GM12872 (cell line): ENCODE data around the gene GNAS-AS1.

Experiments used
- TF ChIP-seq, protein P1 (sequence below): IDR thresholded peaks from 3 replicates; pipeline ENCODE4 v1.5.1; 2011; ENCODE audit warnings: low read depth, mild to moderate bottlenecking, low read length, moderate library complexity; ENCODE audit not compliant: insufficient read depth

Gene GNAS-AS1

DNA sequence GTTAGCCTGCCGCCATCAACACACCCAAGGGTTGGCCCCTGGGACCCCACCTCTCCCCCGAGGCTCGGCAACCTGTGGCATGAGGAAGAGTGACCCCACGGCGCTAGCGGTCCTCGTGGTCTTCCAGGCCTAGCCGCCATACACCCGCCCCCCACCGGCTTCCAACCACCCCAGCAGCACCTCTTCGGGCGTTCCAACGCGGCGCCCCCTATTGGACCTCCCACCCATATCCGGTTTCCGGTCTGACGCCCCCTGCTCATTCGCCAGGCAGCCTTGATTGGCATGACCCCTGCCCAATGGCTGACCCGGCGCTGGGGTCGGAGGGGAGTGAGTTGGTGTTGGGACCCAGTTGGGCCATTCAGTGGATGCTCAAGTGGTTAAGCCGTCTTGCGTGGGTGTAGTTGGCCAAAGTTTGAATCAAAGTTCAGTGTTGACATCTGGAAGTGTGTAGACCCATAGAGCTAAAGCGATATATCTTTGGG, at the start of gene GNAS-AS1:
Gene GNAS-AS1 (minus strand): TSS at position 210 of the 482 bp plus-strand sequence.
- TF ChIP-seq, protein P1, sequence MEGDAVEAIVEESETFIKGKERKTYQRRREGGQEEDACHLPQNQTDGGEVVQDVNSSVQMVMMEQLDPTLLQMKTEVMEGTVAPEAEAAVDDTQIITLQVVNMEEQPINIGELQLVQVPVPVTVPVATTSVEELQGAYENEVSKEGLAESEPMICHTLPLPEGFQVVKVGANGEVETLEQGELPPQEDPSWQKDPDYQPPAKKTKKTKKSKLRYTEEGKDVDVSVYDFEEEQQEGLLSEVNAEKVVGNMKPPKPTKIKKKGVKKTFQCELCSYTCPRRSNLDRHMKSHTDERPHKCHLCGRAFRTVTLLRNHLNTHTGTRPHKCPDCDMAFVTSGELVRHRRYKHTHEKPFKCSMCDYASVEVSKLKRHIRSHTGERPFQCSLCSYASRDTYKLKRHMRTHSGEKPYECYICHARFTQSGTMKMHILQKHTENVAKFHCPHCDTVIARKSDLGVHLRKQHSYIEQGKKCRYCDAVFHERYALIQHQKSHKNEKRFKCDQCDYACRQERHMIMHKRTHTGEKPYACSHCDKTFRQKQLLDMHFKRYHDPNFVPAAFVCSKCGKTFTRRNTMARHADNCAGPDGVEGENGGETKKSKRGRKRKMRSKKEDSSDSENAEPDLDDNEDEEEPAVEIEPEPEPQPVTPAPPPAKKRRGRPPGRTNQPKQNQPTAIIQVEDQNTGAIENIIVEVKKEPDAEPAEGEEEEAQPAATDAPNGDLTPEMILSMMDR = no peak

DNA sequence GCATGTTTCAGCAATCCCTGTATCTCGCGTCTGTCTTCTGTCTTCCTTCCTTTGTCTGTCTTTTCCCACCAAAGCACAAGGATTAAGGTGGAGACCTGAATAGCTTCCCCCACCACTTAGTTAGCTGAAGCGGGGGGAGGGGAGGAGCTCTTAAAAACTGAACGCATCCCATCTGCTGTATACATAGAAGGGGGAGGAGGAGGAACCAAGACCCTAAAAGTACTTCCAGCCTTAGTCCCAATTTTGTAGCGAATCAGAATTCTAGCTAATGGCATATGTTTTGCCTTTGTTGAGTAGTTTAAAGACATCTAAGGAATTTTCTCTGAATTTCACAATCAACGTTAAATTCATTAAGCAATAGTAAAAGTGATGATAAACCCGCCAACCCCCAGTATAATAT, 49.7 kb upstream of the GNAS-AS1 start:
- TF ChIP-seq, protein P1 = no peak

- TF ChIP-seq, protein P1 = no peak
These were observed 48.8 kb upstream of the GNAS-AS1 start for GRCh38 chr20:58899512-58899911.

DNA sequence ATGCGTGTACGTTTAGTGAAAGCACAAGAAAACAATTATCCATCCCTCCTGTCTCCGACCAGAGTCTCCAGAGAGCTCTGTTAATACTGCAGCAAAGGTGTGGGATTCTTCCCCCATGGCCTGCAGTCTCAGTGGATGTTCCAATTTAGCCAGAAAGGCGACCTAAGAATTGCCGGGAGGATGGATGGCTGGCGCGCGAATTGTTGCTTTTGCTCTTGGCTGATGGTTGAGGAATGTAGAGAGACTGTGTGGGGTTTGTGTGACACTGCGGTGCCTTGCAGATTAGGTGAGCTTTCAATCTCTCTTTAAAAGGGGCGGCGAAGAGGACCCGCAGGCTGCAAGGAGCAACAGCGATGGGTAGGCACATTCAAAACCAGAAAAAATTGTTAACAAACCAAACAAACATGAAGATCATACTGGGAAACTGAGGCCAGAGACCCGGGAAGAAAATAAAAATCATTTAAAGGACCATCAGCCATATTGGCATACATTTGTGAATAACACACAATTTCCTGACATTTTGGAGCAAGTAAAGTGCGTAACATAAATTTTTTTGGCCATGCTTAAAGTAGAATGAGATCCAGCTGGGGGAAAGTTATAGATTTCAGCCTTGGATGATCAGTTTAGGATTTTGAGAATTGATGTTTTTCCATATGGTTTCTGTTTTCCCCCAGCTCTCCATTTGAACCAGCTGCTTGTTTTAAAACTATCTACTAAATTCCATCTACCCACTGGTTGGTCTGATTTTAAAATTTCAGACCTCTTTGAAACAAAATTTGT, 48.1 kb upstream of the GNAS-AS1 start:
- TF ChIP-seq, protein P1 = no peak

GRCh38 chr20:58897488-58897887, 46.8 kb upstream of the GNAS-AS1 start:
- TF ChIP-seq, protein P1 = no peak

GRCh38 chr20:58896820-58897219, 46.1 kb upstream of the GNAS-AS1 start:
- TF ChIP-seq, protein P1 = no peak

DNA sequence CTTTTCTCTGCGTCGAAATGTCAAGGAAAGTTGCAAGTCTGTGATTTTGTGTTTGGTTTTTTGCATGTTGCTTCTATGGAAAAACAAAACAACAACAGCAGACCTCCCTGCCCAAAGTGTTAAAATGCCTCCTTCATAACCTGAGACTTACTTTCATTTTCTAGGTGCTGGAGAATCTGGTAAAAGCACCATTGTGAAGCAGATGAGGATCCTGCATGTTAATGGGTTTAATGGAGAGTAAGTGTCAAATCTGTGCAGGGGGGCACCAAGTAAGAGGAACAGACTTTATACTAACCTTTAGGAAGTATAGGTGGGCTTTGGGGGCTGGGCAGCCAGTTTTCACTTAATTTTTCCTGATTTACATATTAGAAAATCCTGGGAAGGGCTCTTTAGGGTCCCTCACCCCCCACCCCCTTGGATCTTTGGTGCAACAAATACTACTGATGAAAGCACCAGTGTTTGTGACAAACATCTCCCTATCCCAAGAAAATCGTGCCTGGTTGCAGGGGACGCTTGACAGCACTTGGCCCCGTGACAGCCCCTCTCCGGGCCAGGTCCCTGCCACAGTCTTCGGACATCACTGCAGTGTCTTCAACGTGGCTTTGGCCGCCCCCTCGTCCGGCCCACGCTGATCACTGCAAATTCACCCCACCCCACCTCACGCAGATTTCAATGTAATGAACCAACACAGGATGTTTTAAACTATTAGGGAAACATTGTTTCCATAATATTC, 44.9 kb upstream of the GNAS-AS1 start:
- TF ChIP-seq, protein P1 = no peak
